Adrenal gland (tissue), 12 donors: ENCODE results near the gene MAP2K1. TPM values are rescaled to one million over a fixed set of nuclear protein-coding genes. Genes with fewer than 3 reads are reported as not detected.
"Not testable (repeated sequence)": the region's sequence is repeated elsewhere in the genome, so short reads cannot be mapped to it uniquely, and the experiment has no call there.

Experiments used
- DNase-seq, 7 donors: peaks; one replicate each; pipeline ENCODE4 v3.0.0-alpha.2; 2019 to 2020
- H3K27ac ChIP-seq, 5 donors: fragments of 200-600 bp; sonication (generic) in 4 of 5; 1 replicate in 3 of 5; 2 replicates in 2 of 5; pipeline versions ENCODE4 v1.5.1 to v1.8.0; 2016 to 2020; ENCODE audit warnings: mild to moderate bottlenecking in 1 of 5
- H3K27me3 ChIP-seq: fragments of 200-600 bp; 2 replicates; pipeline ENCODE4 v1.8.0; 2021
- H3K36me3 ChIP-seq, 2 donors: fragments of 200-600 bp; replicated peaks in 1 of 2; 1 replicate in 1 of 2; 2 replicates in 1 of 2; pipeline versions ENCODE4 v1.5.1 to v1.8.0; 2018 to 2022
- H3K4me1 ChIP-seq, 2 donors: fragments of 200-600 bp; replicated peaks in 1 of 2; 1 replicate in 1 of 2; 2 replicates in 1 of 2; pipeline versions ENCODE4 v1.5.1 to v1.8.0; 2018 to 2021
- H3K4me3 ChIP-seq, 4 donors: fragments of 200-600 bp; sonication (generic) in 3 of 4; one replicate each; pipeline ENCODE4 v1.5.1; 2016 to 2018
- H3K9me3 ChIP-seq, 3 donors: fragments of 200-600 bp; sonication (generic) in 1 of 3; replicated peaks in 1 of 3; 1 replicate in 2 of 3; 2 replicates in 1 of 3; pipeline versions ENCODE4 v1.5.1 to v1.8.0; 2016 to 2021
- CTCF ChIP-seq, 6 experiments: fragments of 450-650 bp in 4 of 6; fragments of 200-600 bp in 2 of 6; sonication (generic) in 1 of 6; IDR thresholded peaks; 1 replicate in 5 of 6; 2 replicates in 1 of 6; pipeline versions ENCODE4 v1.5.1 to v1.8.0; 2016 to 2021; ENCODE audit warnings: antibody characterized with exemption in 6 of 6, mild to moderate bottlenecking in 2 of 6, moderate library complexity in 1 of 6
- POLR2A ChIP-seq, 2 donors: fragments of 450-650 bp; IDR thresholded peaks; one replicate each; pipeline ENCODE4 v1.6.1; 2017; ENCODE audit warnings: antibody characterized with exemption in 2 of 2, mild to moderate bottlenecking in 2 of 2, moderate library complexity in 1 of 2
- WGBS, 4 donors: extraction: QIAGEN DNeasy Blood & Tissue Kit in 2 of 4; methylation state at CpG; one replicate each; pipeline versions ENCODE4 v1.1.5 to v1.1.7; 2013 to 2017; 5-methylcytosine and 5-hydroxymethylcytosine counted together
- intact Hi-C, 2 donors: fragments of 100-400 bp; cut with DNase I; formaldehyde crosslinking; loops; one replicate each; pipeline versions ENCODE4 v1.14.1 to v1.15.0; 2022 to 2023
- polyA plus RNA-seq, 3 donors: library from polyadenylated mRNA; stranded (reverse); fragments of 200-250 nt in 2 of 3; fragments of 350-450 nt in 1 of 3; fragmentation: Illumina TruSeq in 1 of 3; extraction: RNeasy Lipid Tissue Mini Kit (QIAGEN cat#74804) in 1 of 3; gene quantifications; one replicate each; pipeline ENCODE4 v1.2.3, GENCODE V29; 2013 to 2014
- total RNA-seq, 9 donors: library from RNA; depleted of rRNA in 4 of 9; stranded (reverse); fragments of >200 nt in 4 of 9; fragments of 120-200 nt in 1 of 9; fragmentation: NEBNext Ultra II Directional in 1 of 9; extraction: Animal tissue kit (Norgen Biotek cat#: 25700) in 1 of 9; gene quantifications; one replicate each; pipeline versions ENCODE4 v1.1.0 to v1.2.4, GENCODE V29; 2013 to 2023
- donor health status: healthy with polysubstance abuse.
- donor health status: Bipolar disorder and iron deficiency.
- donor health status: DM: yes; HTN: yes; CAD: no.
- donor health status: DM: no; HTN: no; CAD: no.
- donor health status: DM: no; HTN: no; CAD: no.
- donor health status: DM: yes; HTN: yes; CAD: no.

MAP2K1 gene
- total and polyA plus RNA-seq, 12 donors, result 14.0 to 60.0 (median 45.9) TPM

- DNase-seq, H3K27ac ChIP-seq, H3K4me3 ChIP-seq, H3K36me3 ChIP-seq, H3K27me3 ChIP-seq, H3K9me3 ChIP-seq, H3K4me1 ChIP-seq, intact Hi-C loops: not testable (repeated sequence)
- 94 to 98% (median 97%) methylated on average over 11 of the region's 11 CpGs for WGBS, 4 donors
Measured at GRCh38 chr15:66467162-66468040, 80.7 kb downstream of the MAP2K1 start.

GRCh38 chr15:66470825-66471224, 84.1 kb downstream of the MAP2K1 start:
- H3K4me3 ChIP-seq, H3K27ac ChIP-seq, H3K27me3 ChIP-seq, DNase-seq, H3K9me3 ChIP-seq, intact Hi-C loops, H3K36me3 ChIP-seq: not testable (repeated sequence)
- peaks cover 0 to 13% of the 10 kb centered on the region in 2 donors for H3K4me1 ChIP-seq
- WGBS, 4 donors, result 82 to 89% (median 84%) methylated on average over 4 of the region's 4 CpGs

GRCh38 chr15:66472176-66472999, 85.7 kb downstream of the MAP2K1 start:
- Histone ChIP-seq H3K27ac (no peak overlapping the region), H3K27me3 (no peaks in the 10 kb centered on the region), H3K4me1 (peaks cover 0 to 13% of the 10 kb centered on the region in 2 donors), H3K36me3 (no peaks in the 10 kb centered on the region), H3K9me3 (no peaks in the 10 kb centered on the region), H3K4me3 (no peak overlapping the region)
- no peak for DNase-seq
- WGBS, 4 donors, result 63 to 83% (median 67%) methylated on average over 8 of the region's 8 CpGs
- intact Hi-C loops, result no loop called here
- no peak for TF ChIP-seq POLR2A (IDR thresholded peaks at IDR 0.05)
- TF ChIP-seq CTCF (IDR thresholded peaks at IDR 0.05), result no peak

GRCh38 chr15:66474135-66474534, 87.4 kb downstream of the MAP2K1 start:
- TF ChIP-seq POLR2A (IDR thresholded peaks at IDR 0.05), result no peak
- TF ChIP-seq CTCF (IDR thresholded peaks at IDR 0.05), result no peak
- H3K9me3 ChIP-seq, result no peaks in the 10 kb centered on the region
- H3K27ac ChIP-seq, result no peak overlapping the region
- H3K27me3 ChIP-seq, result no peaks in the 10 kb centered on the region
- 68 to 95% (median 88%) methylated on average over 2 of the region's 2 CpGs for WGBS, 4 donors
- H3K4me3 ChIP-seq, result no peak overlapping the region
- intact Hi-C loops, result no loop called here
- H3K4me1 ChIP-seq, result peaks cover 0 to 13% of the 10 kb centered on the region in 2 donors
- H3K36me3 ChIP-seq, result no peaks in the 10 kb centered on the region
- no peak for DNase-seq

- WGBS, 4 donors, result 96 to 98% (median 97%) methylated on average over 3 of the region's 3 CpGs
- H3K36me3 ChIP-seq, result no peaks in the 10 kb centered on the region
- no peak overlapping the region for H3K27ac ChIP-seq
- H3K4me1 ChIP-seq, result peaks cover 0 to 13% of the 10 kb centered on the region in 2 donors
- no peaks in the 10 kb centered on the region for H3K9me3 ChIP-seq
- intact Hi-C loops, result no loop called here
- no peak overlapping the region for H3K4me3 ChIP-seq
- no peak for DNase-seq
- TF ChIP-seq CTCF (IDR thresholded peaks at IDR 0.05), result no peak
- no peak for TF ChIP-seq POLR2A (IDR thresholded peaks at IDR 0.05)
- H3K27me3 ChIP-seq, result no peaks in the 10 kb centered on the region
Measured at GRCh38 chr15:66474963-66475362, 88.3 kb downstream of the MAP2K1 start.
